Activated CD8-positive, alpha-beta T cell treated with anti-CD3 and anti-CD28 coated beads for 36 hours (primary cell): Measurements from ENCODE around the gene DUOXA2. TPM values are rescaled to one million over a fixed set of nuclear protein-coding genes. Genes with fewer than 3 reads are reported as not detected.

Experiments used
- ATAC-seq: fragments of 200-7000 bp; cut with Tn5 transposase; one replicate; pipeline ENCODE4 v1.10.0; 2021; ENCODE audit warnings: mild to moderate bottlenecking, moderate library complexity
- CTCF ChIA-PET: fragments of 350-600 bp; sonication (Branson Sonifier 250); formaldehyde crosslinking; loops from one replicate; lab custom pipeline; 2021; ENCODE audit warnings: antibody characterized with exemption; lab: Charles Lee
- POLR2A ChIA-PET: fragments of 350-600 bp; sonication (Branson Sonifier 250); formaldehyde crosslinking; loops from one replicate; lab custom pipeline; 2021; ENCODE audit warnings: antibody characterized with exemption; lab: Charles Lee
- DNase-seq: peaks from one replicate; pipeline ENCODE4 v3.0.0-alpha.2; 2020
- H3K27ac Mint-ChIP-seq: one replicate; pipeline ENCODE4 v1.8.0; 2021; ENCODE audit warnings: mild to moderate bottlenecking, mixed read lengths
- H3K27me3 Mint-ChIP-seq: one replicate; pipeline ENCODE4 v1.8.0; 2021; ENCODE audit warnings: mixed read lengths
- H3K36me3 Mint-ChIP-seq: one replicate; pipeline ENCODE4 v1.8.0; 2021; ENCODE audit warnings: low read depth, mixed read lengths
- H3K4me1 Mint-ChIP-seq: one replicate; pipeline ENCODE4 v1.8.0; 2021; ENCODE audit warnings: low read depth, mixed read lengths
- H3K4me3 Mint-ChIP-seq: one replicate; pipeline ENCODE4 v1.8.0; 2021; ENCODE audit warnings: mild to moderate bottlenecking, moderate library complexity, mixed read lengths
- H3K9me3 Mint-ChIP-seq: one replicate; pipeline ENCODE4 v1.8.0; 2021; ENCODE audit warnings: mixed read lengths
- CTCF ChIP-seq: fragments of 200-600 bp; IDR thresholded peaks from one replicate; pipeline ENCODE4 v1.8.0; 2022; ENCODE audit warnings: antibody characterized with exemption, mild to moderate bottlenecking
- intact Hi-C: fragments of 100-400 bp; cut with micrococcal nuclease; formaldehyde crosslinking; loops from one replicate; pipeline ENCODE4 v1.10.0; 2022
- total RNA-seq, 2 experiments: library from RNA; stranded (reverse); gene quantifications; one replicate each; pipeline ENCODE4 v1.2.3, GENCODE V29; 2021

Gene DUOXA2
- total RNA-seq, 2 experiments from 2014 or later: not detected

GRCh38 chr15:45143056-45143455 lies 28.9 kb downstream of the DUOXA2 start:
- Mint-ChIP-seq H3K4me3 (no peak overlapping the region), H3K36me3 (no peaks in the 10 kb centered on the region), H3K4me1 (no peaks in the 10 kb centered on the region), H3K27ac (no peak overlapping the region), H3K27me3 (no peaks in the 10 kb centered on the region), H3K9me3 (no peaks in the 10 kb centered on the region)
- ATAC-seq: no peak
- DNase-seq: no peak
- intact Hi-C loops: no loop called here
- ChIA-PET CTCF (interaction anchor here (1.6 to 2.3 kb wide), 2 partner anchors 25 to 62 kb away, joined by 5 to 11 read pairs; no protein-coding TSS in a partner anchor), POLR2A (no interaction called here)
- TF ChIP-seq CTCF: no peak

- CTCF ChIA-PET: interaction anchor here (1.6 to 4.2 kb wide), 2 partner anchors 26 to 61 kb away, joined by 5 to 15 read pairs; no protein-coding TSS in a partner anchor
- Mint-ChIP-seq H3K4me3 (no peak overlapping the region), H3K4me1 (no peaks in the 10 kb centered on the region), H3K36me3 (no peaks in the 10 kb centered on the region), H3K27ac (no peak overlapping the region), H3K9me3 (no peaks in the 10 kb centered on the region), H3K27me3 (no peaks in the 10 kb centered on the region)
- ATAC-seq (no peak), DNase-seq (no peak)
- POLR2A ChIA-PET: no interaction called here
- intact Hi-C loops: no loop called here
- TF ChIP-seq CTCF: no peak
Measured at GRCh38 chr15:45143946-45144345, 29.8 kb downstream of the DUOXA2 start.

DNA sequence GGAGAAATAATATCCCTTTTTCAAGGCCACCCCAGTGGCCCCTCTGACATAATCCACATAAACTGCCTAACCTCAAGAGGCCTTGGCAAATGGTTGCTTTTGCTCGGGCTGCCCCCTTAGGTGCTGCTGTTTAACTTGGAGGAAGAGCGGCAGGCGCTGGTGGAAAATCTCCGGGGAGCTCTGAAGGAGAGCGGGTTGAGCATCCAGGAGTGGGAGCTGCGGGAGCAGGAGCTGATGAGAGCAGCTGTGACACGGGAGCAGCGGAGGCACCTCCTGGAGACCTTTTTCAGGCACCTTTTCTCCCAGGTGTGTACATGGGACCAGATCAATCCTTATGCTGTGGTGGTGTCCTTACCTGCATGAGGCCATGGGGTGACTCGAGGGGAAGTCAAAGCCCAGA lies 30.6 kb downstream of the DUOXA2 start:
- H3K9me3 Mint-ChIP-seq: no peaks in the 10 kb centered on the region
- intact Hi-C loops: no loop called here
- DNase-seq: no peak
- H3K27me3 Mint-ChIP-seq: no peaks in the 10 kb centered on the region
- H3K4me1 Mint-ChIP-seq: no peaks in the 10 kb centered on the region
- H3K27ac Mint-ChIP-seq: no peak overlapping the region
- CTCF ChIA-PET: interaction anchor here (4.2 kb wide), 1 partner anchor 26 kb away, joined by 15 read pairs; no protein-coding TSS in a partner anchor
- POLR2A ChIA-PET: interaction anchor here (1.5 kb wide), 1 partner anchor 18 kb away, joined by 3 read pairs; no protein-coding TSS in a partner anchor
- no peak overlapping the region for H3K4me3 Mint-ChIP-seq
- no peak for TF ChIP-seq CTCF
- no peaks in the 10 kb centered on the region for H3K36me3 Mint-ChIP-seq
- no peak for ATAC-seq

GRCh38 chr15:45146405-45146804 lies 32.3 kb downstream of the DUOXA2 start:
- ATAC-seq (no peak), DNase-seq (no peak)
- CTCF ChIA-PET: interaction anchor here (0.9 to 4.2 kb wide), 6 partner anchors 9 to 253 kb away, joined by 3 to 15 read pairs (median 4); no protein-coding TSS in a partner anchor
- H3K27me3 Mint-ChIP-seq: no peaks in the 10 kb centered on the region
- intact Hi-C loops: no loop called here
- POLR2A ChIA-PET: interaction anchor here (0.5 kb wide), 1 partner anchor 105 kb away, joined by 5 read pairs; no protein-coding TSS in a partner anchor
- TF ChIP-seq CTCF: no peak
- no peaks in the 10 kb centered on the region for H3K4me1 Mint-ChIP-seq
- no peak overlapping the region for H3K27ac Mint-ChIP-seq
- H3K9me3 Mint-ChIP-seq: no peaks in the 10 kb centered on the region
- H3K4me3 Mint-ChIP-seq: no peak overlapping the region
- no peaks in the 10 kb centered on the region for H3K36me3 Mint-ChIP-seq

DNA sequence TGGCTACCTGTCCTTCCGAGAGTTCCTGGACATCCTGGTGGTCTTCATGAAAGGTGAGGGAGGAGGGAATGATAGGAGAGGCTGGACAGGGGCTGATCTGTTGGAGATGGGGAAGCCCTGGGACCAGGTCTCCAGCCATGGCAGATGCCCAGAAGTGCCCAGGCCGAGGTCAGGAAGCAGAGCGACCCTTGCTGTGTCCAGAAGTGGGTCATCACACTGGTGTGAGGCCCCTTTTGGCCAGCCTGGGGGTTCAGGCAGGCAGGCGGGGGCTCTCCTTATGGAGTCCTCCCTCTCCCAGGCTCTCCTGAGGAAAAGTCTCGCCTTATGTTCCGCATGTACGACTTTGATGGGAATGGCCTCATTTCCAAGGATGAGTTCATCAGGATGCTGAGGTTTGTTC lies 33.5 kb downstream of the DUOXA2 start:
- Mint-ChIP-seq H3K27me3 (no peaks in the 10 kb centered on the region), H3K36me3 (peaks cover 3% of the 10 kb centered on the region), H3K27ac (no peak overlapping the region), H3K4me1 (no peaks in the 10 kb centered on the region), H3K4me3 (no peak overlapping the region), H3K9me3 (no peaks in the 10 kb centered on the region)
- no peak for TF ChIP-seq CTCF
- intact Hi-C loops: no loop called here
- ATAC-seq: no peak
- CTCF ChIA-PET: interaction anchor here (0.9 to 4.2 kb wide), 3 partner anchors 21 to 252 kb away, joined by 3 to 15 read pairs (median 4); no protein-coding TSS in a partner anchor
- no peak for DNase-seq
- POLR2A ChIA-PET: interaction anchor here (1.3 kb wide), 1 partner anchor 22 kb away, joined by 3 read pairs; no protein-coding TSS in a partner anchor
